ENCODE results near the gene DDX11.
A peak's percentile ranks its signal among the peaks of the same experiment; 100 is the strongest.
"Not testable (repeated sequence)": the region's sequence is repeated elsewhere in the genome, so short reads cannot be mapped to it uniquely, and the experiment has no call there.

DDX11 gene

DNA sequence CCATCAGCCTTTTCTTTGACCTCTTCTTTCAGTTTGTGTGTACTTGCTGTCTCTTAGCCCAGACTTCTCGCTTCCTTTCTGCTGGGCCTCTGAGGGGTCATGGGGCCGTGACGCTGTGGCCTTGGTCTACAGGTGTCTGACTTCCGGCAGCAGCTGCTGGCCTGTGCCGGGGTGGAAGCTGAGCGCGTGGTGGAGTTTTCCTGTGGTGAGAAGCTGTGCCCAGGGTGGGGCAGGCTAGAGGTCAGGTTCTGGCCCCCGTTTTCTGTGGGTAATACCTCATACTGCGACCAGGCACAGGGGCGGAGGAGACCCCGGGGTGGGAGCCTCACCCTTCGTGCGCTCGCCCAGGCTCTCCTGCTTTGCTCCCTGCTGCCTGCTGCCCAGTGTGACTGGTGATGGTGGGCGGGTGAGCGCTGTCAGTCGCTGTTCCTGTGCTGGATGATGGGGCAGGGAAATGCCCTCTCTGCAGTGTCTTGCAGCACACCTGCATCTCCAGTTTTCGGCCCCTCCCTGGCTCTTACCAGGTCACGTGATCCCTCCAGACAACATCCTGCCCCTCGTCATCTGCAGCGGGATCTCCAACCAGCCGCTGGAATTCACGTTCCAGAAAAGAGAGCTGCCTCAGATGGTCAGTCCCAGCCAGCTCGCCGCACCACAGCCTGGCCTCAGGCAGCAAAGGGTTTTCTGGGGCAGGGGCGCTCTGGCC, 27.0 kb downstream of the DDX11 start:
- DNase-seq: not testable (repeated sequence)

GRCh38 chr12:31102125-31102524, 28.5 kb downstream of the DDX11 start:
- not testable (repeated sequence) for DNase-seq

- DNase-seq: not testable (repeated sequence)
Observed at GRCh38 chr12:31102596-31102995, 28.9 kb downstream of the DDX11 start.

GRCh38 chr12:31103561-31103975, 29.9 kb downstream of the DDX11 start:
- DNase-seq: not testable (repeated sequence)

GRCh38 chr12:31104220-31104619, 30.6 kb downstream of the DDX11 start:
- not testable (repeated sequence) for DNase-seq

DNA sequence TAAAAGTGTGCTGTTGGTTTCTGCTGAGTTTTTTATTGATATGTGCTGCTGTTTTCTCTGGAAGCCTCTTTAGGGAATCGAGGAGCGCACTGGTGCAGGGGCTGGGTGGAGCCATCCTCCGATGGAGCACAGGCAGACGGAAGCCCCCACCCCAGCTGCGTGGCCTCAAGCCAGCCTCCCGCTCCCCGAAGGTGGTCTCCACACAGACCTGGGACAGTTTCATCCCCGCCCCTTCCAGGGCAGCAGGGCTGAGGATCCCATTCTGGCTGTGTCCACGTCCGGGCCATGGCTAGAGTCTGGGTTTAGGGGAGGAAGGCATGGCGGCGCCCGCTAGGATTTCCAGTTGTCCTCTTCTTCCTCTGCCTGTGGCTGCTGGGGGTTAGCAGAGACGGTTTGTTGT, 31.1 kb downstream of the DDX11 start:
- not testable (repeated sequence) for DNase-seq

DNA sequence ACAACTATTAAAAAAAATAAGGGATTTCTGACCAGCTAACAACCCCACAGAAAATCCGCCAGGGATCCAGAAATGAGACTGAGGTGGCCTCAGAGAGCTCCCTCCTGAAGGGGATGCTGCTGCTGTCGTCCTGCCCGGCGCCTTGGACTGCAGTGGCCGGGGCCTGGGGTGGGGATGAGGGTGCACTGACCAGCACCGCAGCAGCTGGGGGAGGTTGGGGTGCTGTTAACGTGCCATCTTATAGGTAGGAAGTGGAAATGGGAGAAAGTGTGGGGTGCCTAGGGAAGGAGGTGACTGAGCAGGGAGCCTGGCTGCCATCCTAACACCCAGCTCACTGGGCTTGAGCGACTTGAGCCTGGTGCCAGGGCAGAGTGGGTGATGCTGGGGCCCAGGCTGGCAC, 32.0 kb downstream of the DDX11 start:
- DNase-seq: no peak

- no peak for DNase-seq
Observed at GRCh38 chr12:31106101-31106803, 32.6 kb downstream of the DDX11 start.

GRCh38 chr12:31109773-31110172, 36.1 kb downstream of the DDX11 start:
- DNase-seq: not testable (repeated sequence)

- DNase-seq: not testable (repeated sequence)
Observed at GRCh38 chr12:31110263-31110662, 36.6 kb downstream of the DDX11 start.

DNA sequence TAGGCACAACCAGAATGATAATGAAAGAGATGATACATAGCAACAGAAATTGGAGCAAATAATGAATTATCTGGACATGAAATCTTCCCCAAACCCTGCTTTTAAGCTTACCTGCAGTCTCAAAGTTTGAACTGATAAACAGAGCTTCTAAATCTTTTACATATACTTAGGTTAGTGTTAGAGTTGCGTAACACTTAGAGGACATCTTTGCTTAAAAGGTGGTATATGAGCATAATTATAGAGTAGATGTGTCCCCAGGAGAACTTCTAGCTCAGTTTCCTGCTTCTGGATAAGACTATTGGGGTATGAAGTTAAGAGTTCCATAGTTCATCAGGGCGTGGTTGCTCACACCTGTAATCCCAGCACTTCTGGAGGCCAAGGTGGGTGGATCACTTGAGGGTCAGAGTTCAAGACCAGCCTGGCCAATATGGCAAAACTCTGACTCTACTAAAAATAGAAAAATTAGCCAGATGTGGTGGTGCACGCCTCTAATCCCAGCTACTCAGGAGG, 41.5 kb downstream of the DDX11 start:
- not testable (repeated sequence) for DNase-seq

DNA sequence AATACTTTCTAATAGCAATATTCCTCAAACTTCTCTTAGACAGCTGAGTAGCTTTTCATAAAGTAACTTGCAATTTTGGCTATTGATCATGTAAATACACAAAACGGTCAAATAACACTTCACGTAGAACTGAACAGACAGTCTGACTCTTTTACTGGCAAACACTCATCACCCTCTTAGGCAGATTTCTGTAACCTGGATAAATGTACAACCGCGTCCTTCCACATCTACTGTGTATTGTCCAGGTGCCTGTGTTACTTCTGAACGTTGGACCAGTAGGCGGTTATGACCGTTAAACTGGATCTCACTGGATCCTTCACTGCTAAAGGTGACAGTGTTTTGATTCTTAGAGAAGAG, 43.2 kb downstream of the DDX11 start:
- not testable (repeated sequence) for DNase-seq

DNA sequence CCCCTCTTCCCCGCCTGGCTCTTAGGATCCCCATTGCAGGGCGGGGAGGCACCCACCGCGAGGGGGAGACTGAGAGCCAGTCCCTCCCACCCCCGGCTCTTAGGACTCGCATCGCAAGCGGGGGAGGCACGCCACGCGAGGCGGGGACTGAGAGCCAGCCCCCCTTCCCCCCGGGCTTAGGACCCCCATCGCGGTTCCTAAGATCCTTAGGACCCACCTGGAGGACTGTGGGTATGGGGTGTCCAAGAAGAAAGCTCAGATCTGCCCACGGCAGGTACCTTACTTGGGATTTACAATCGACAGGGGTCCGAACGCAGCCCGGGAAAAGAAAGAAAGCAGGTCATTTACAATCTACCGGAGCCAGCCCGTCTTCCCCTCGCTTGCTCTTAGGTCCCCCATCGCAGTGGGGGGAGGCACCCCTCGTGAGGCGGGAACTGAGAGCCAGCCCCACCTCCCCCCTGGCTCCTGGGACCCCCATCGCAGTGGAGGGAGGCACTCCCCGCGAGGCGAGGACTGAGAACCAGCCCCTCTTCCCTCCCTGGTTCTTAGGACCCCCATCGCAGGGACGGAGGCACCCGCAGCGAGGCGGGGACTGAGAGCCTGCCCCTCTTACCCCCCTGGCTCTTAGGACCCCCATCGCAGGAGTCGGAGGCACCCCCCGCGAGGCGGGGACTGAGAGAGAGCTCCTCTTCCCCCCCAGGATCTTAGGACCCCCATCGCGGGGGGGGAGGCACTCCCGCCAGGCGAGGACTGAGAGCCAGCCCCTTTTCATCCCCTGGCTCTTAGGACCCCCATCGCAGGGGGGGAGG, 43.7 kb downstream of the DDX11 start:
- peak; percentile 41 to 54 for DNase-seq

DNA sequence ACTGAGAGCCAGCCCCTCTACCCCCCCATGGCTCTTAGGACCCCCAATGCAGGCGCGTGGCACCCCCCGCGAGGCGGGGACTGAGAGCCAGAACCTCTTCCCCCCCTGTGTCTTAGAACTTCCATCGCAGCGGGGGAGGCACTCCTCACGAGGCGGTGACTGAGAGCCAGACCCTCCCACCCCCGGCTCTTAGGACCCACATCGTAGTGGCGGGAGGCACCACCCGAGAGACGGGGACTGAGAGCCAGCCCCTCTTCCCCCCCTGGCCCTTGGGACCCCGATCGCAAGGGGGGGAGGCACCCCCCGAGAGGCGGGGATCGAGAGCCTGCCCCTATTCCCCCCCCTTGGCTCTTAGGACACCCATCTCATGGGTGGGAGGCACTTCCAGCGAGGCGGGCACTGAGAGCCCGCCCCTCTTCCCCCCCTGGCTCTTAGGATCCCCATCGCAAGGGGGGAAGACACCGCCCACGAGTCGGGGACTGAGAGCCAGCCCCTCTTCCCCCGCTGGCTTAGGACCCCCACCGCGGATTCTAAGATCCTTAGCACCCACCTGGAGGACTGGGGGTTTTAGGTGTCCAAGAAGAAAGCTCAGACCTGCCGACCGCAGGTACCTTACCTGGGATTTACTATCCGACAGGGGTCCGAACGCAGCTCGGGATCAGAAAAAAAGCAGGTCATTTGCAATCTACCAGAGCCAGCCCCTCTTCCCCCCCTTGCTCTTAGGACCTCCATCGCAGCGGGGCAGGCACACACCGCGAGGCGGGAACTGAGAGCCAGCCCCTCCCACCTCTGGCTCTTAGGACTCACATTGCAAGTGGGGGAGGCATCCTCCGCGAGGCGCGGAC, 44.9 kb downstream of the DDX11 start:
- peak; percentile 77 to 78 for DNase-seq

DNA sequence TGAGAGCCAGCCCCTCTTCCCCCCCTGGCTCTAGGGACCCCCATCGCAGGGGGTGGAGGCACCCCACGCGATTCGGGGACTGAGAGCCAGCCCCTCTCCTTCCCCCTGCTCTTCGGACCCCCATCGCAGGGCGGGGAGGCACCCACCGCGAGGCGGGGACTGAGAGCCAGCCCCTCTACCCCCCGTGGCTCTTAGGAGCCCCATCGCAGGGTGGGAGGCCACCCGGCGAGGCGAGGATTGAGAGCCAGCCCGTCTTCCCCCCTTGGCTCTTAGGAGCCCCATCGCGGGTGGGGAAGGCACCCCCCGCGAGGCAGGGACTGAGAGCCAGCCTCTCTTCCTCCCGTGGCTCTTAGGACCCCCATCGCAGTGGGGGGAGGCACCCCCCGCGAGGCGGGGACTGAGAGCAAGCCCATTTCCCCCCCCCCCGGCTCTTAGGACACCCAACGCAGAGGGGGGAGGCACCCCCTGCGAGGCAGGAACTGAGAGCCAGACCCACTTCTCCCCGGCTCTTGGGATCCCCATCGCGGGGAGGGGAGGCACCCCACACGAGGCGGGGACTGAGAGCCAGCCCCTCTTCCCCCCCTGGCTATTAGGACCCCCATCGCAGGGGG, 45.6 kb downstream of the DDX11 start:
- DNase-seq: no peak

GRCh38 chr12:31119803-31120211, 46.1 kb downstream of the DDX11 start:
- no peak for DNase-seq

GRCh38 chr12:31120392-31121008, 46.8 kb downstream of the DDX11 start:
- DNase-seq: no peak

DNA sequence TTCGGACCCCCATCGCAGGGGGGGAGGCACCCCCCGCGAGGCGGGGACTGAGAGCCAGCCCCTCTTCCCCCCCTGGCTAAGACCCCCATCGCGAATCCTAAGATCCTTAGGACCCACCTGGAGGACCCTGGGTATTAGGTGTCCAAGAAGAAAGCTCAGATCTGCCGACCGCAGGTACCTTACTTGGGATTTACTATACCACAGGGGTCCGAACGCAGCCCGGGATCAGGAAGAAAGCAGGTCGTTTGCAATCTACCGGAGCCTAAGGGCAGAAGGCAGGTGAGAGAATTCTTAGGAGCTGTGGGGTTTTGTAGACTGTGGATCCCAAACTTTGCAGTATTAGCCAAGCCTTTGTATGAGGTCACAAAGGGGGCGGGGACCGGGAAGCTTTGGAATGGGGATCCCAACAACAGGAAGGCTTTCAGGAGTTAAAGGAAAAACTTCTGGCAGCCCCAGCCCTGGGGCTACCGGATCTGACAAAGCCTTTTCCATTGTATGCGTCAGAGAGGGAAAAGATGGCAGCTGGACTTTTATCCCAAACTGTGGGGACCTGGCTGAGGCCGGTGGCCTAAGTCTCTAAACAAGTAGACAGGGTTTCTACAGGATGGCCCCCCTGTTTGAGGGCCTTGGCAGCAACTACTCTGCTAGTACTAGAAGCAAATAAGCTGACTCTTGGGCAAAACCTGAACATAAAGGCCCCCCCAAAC, 47.5 kb downstream of the DDX11 start:
- not testable (repeated sequence) for DNase-seq

- no peak for DNase-seq
Observed at GRCh38 chr12:31122481-31122880, 48.8 kb downstream of the DDX11 start.

DNA sequence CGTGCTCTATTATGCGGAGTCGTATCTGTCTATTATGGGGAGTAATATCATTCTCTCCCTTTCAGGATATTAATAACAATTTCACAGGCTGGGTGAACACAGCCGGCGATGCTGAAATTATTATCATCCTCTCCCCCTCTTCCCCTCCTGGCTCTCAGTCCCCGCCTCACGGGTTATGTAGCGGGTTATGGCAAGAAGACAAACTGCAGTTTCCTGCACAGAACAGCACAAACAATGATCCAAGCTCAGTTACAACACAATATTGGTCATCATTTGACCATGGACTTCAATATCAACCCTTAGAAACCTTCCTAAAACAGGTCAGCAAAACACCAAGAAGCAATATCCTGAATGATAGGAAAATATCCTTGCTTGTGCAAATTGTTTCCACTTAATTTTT, 50.5 kb downstream of the DDX11 start:
- not testable (repeated sequence) for DNase-seq

DNA sequence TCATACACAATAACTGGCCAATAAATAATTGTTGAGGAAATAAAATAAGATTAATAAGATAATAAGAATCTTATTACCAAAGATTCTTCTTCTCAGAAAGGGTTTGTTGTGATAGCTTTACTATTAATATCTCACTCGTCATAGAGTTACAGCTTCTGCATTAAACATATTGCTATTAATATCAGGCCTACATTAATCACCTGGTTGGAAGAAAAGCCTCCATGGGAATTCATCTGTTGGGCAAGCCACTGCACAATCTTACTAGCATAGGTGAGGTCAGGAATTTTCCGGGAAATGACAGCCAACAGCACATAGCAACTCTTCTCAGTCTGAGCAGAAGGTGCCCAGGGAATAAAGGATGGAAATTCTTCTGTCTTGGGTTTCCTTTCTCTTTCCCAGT, 51.5 kb downstream of the DDX11 start:
- DNase-seq: not testable (repeated sequence)
